Gastroesophageal sphincter (tissue), 4 donors: Measurements from ENCODE around the gene DGUOK. TPM values are rescaled to one million over a fixed set of nuclear protein-coding genes. Genes with fewer than 3 reads are reported as not detected.

Source experiments
- ATAC-seq: fragments of 150-250 bp; one replicate; pipeline ENCODE4 v1.9.1; 2016; ENCODE audit warnings: mild to moderate bottlenecking, moderate library complexity
- H3K27ac ChIP-seq, 4 donors: fragments of 200-600 bp; sonication (generic) in 3 of 4; 1 replicate in 3 of 4; 2 replicates in 1 of 4; pipeline ENCODE4 v1.5.1; 2016 to 2019
- H3K27me3 ChIP-seq: fragments of 200-600 bp; sonication (generic); one replicate; pipeline ENCODE4 v1.5.1; 2019
- H3K36me3 ChIP-seq, 2 donors: fragments of 200-600 bp; sonication (generic); one replicate each; pipeline ENCODE4 v1.5.1; 2019; ENCODE audit warnings: control low read depth in 1 of 2
- H3K4me1 ChIP-seq, 3 donors: fragments of 200-600 bp; sonication (generic); 1 replicate in 2 of 3; 2 replicates in 1 of 3; pipeline ENCODE4 v1.5.1; 2016 to 2019; ENCODE audit warnings: control low read depth in 2 of 3
- H3K4me3 ChIP-seq, 2 donors: fragments of 200-600 bp; sonication (generic); one replicate each; pipeline ENCODE4 v1.5.1; 2019; ENCODE audit warnings: mild to moderate bottlenecking in 1 of 2, moderate library complexity in 1 of 2
- H3K9me3 ChIP-seq, 3 donors: fragments of 200-600 bp; sonication (generic); one replicate each; pipeline ENCODE4 v1.5.1; 2017 to 2019; ENCODE audit warnings: control low read depth in 2 of 3
- EP300 ChIP-seq: sonication (generic); formaldehyde crosslinking; IDR thresholded peaks from one replicate; pipeline ENCODE4 v1.6.1; 2017; ENCODE audit warnings: antibody characterized with exemption, mild to moderate bottlenecking
- POLR2A ChIP-seq, 2 donors: fragments of 450-650 bp; IDR thresholded peaks; one replicate each; pipeline ENCODE4 v1.6.1; 2017; ENCODE audit warnings: antibody characterized with exemption in 2 of 2, mild to moderate bottlenecking in 2 of 2, moderate library complexity in 1 of 2
- POLR2AphosphoS5 ChIP-seq: sonication (generic); formaldehyde crosslinking; IDR thresholded peaks from one replicate; pipeline ENCODE4 v1.6.1; 2017; ENCODE audit warnings: antibody characterized with exemption
- WGBS, 2 donors: methylation state at CpG; one replicate each; pipeline ENCODE4 v1.1.5; 2018; ENCODE audit warnings: low coverage in 1 of 2; 5-methylcytosine and 5-hydroxymethylcytosine counted together
- total RNA-seq, 4 donors: library from RNA; depleted of rRNA; stranded (reverse); fragments of >200 nt; gene quantifications; one replicate each; pipeline ENCODE4 v1.1.0, GENCODE V29; 2016
- TF ChIP-seq, protein P1 (sequence below), 4 experiments: fragments of 200-600 bp in 2 of 4; fragments of 450-650 bp in 2 of 4; sonication (generic) in 1 of 4; IDR thresholded peaks; one replicate each; pipeline ENCODE4 v1.5.1; 2017 to 2019; ENCODE audit warnings: antibody characterized with exemption in 4 of 4, mild to moderate bottlenecking in 2 of 4, moderate library complexity in 2 of 4

The DGUOK gene
- total RNA-seq, 4 donors from 2014 or later: 32.6 to 61.3 (median 38.6) TPM

DNA sequence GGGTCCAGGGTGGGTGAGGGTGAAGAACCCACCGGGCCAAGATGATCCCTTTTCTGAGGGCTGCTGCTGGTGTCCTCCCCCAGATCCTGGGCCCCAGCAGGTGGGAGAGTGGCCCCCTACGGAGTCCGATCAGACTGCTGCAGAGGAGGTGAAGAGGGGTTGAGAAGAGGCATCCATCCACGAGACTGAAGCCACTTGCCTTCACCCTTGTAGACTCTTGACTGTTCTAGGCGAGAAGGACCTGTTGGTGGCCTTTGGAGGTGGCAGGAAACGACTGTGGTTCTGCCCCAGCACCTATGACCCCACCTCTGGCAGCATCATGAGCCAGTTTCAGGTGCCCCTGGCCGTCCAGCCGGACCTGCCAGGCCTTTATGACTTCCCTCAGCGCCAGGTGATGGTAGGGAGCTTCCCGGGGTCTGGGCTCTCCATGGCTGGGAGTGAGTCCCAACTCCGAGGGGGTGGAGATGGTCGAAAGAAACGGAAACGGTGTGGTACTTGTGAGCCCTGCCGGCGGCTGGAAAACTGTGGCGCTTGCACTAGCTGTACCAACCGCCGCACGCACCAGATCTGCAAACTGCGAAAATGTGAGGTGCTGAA is 59.5 kb downstream of the DGUOK start:
- peak overlapping the region in 1 of 4 donors; percentile 76 for H3K27ac ChIP-seq
- 70 to 94% methylated on average over 2 to 6 of the region's 21 CpGs for WGBS, 2 donors
- H3K9me3 ChIP-seq: no peaks in the 10 kb centered on the region
- H3K27me3 ChIP-seq: no peaks in the 10 kb centered on the region
- TF ChIP-seq EP300 (no peak), POLR2A (IDR thresholded peaks at IDR 0.05) (no peak), POLR2AphosphoS5 (no peak)
- TF ChIP-seq, protein P1, sequence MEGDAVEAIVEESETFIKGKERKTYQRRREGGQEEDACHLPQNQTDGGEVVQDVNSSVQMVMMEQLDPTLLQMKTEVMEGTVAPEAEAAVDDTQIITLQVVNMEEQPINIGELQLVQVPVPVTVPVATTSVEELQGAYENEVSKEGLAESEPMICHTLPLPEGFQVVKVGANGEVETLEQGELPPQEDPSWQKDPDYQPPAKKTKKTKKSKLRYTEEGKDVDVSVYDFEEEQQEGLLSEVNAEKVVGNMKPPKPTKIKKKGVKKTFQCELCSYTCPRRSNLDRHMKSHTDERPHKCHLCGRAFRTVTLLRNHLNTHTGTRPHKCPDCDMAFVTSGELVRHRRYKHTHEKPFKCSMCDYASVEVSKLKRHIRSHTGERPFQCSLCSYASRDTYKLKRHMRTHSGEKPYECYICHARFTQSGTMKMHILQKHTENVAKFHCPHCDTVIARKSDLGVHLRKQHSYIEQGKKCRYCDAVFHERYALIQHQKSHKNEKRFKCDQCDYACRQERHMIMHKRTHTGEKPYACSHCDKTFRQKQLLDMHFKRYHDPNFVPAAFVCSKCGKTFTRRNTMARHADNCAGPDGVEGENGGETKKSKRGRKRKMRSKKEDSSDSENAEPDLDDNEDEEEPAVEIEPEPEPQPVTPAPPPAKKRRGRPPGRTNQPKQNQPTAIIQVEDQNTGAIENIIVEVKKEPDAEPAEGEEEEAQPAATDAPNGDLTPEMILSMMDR (IDR thresholded peaks at IDR 0.05): no peak
- peaks cover 0 to 59% (median 27%) of the 10 kb centered on the region in 3 donors for H3K4me1 ChIP-seq
- ATAC-seq: no peak
- peak overlapping the region in 1 of 2 donors; percentile 64 for H3K4me3 ChIP-seq
- H3K36me3 ChIP-seq: no peaks in the 10 kb centered on the region

DNA sequence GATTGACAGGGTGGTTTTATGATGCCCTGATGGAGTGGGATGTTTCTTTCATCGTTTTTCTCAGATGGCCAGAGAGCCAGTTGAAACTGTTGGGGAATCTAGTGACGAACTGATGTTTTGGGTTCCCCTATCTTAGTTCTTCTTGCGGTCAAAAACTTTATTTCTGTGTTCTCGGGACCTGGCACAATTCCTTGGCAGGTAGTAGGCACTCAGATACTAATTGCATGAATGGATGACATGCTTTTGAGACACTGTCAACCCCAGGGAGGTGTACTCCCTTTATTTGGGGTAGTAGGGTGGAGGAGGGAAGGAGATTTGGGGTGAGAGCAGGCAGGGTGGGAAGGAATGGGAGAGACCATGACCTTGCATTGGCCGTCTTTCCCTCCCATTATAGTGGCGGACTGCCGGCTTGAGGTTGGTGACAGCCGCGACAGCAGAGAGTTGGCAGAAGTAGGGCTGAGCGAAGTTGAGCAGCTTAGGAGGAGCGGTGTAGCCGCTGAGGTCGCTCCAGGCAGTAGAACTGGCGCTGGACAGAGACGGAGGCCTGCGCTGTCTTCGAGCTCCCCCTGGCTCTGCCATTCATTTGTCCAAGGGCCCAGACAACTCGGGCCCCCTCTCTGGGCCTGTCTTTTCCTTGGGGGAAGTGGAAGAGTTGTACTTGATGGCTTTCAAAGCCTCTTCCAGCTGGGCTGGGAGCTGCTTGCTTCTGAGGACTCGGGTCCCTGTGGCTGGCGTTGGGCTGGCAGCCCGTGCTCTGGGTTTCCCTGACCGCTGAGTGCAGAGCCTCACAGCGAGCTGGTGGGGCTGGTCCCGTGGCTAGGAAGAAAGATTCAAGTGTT is 60.6 kb downstream of the DGUOK start:
- TF ChIP-seq, protein P1 (IDR thresholded peaks at IDR 0.05): peak in 1 of 4 experiments; percentile 36
- no peak for TF ChIP-seq POLR2A (IDR thresholded peaks at IDR 0.05)
- H3K4me1 ChIP-seq: peaks cover 0 to 48% (median 27%) of the 10 kb centered on the region in 3 donors
- peak overlapping the region in 1 of 2 donors; percentile 64 for H3K4me3 ChIP-seq
- H3K27me3 ChIP-seq: no peaks in the 10 kb centered on the region
- H3K36me3 ChIP-seq: no peaks in the 10 kb centered on the region
- WGBS, 2 donors: 51 to 55% methylated on average over 4 to 23 of the region's 24 CpGs
- H3K9me3 ChIP-seq: no peaks in the 10 kb centered on the region
- no peak overlapping the region for H3K27ac ChIP-seq
- ATAC-seq: no peak

DNA sequence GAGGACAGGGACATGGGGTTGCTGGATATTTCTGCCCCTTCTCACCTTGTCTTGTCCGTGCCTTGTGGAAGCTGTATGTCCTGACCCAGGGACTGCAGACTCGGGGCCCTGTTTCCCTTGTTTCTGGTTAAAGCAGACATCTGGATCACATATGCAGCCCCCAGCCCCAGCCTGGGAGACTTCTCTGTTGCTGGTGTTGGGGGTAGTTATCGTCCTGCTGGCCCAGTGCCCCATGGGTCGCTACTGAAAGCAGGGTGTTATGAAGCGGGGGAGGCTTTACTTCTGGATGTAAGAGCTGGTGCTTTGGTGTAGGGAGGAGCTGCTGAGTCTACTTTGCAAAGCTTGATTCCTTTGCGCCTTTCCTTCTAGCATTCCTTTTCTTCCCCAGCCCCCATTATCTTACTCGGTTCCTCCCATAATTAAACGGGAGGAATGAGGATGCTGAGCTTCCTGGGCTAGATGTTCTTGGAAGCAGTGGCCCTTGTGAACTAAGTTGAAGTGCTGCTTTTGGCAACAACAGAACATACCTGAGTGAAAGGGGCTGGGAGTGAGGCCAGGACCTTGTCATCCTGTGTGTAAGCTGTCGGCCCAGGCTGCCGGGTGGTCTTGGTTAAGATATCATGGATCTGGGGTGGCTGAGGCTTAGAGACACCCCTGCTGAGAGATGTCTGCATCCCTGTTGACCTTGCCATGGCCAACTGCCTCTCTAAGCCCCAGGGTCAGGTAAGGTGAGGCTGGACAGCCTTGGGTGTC is 61.4 kb downstream of the DGUOK start:
- no peak for TF ChIP-seq POLR2AphosphoS5
- TF ChIP-seq EP300: no peak
- TF ChIP-seq, protein P1 (IDR thresholded peaks at IDR 0.05): no peak
- TF ChIP-seq POLR2A (IDR thresholded peaks at IDR 0.05): no peak
- H3K9me3 ChIP-seq: no peaks in the 10 kb centered on the region
- WGBS, 2 donors: 10 to 57% methylated on average over 2 to 7 of the region's 10 CpGs
- peaks cover 0 to 46% (median 27%) of the 10 kb centered on the region in 3 donors for H3K4me1 ChIP-seq
- H3K36me3 ChIP-seq: no peaks in the 10 kb centered on the region
- H3K27ac ChIP-seq: no peak overlapping the region
- H3K4me3 ChIP-seq: peak overlapping the region in 1 of 2 donors; percentile 64
- no peaks in the 10 kb centered on the region for H3K27me3 ChIP-seq
- ATAC-seq: no peak

DNA sequence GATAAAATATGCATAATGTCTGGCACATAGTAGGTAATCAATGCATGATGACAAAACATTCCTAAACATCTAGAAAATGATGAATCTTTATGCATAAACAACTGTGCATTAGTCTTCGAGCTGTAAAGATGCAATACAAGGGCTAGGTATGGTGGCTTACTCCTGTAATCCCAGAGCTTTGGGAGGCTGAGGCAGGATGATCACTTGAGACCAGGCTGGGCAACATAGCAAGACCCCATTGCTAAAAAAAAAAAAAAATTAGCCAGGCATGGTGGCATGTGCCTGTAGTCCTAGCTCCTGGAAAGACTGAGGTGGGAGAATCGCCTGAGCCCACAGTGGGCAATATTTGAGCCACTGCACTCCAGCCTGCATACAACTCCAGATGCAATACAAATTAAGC is 63.3 kb downstream of the DGUOK start:
- 100% methylated on average over 1 of the region's 2 CpGs; no CpG with 5 or more reads in 1 of the 2 donors for WGBS, 2 donors
- no peaks in the 10 kb centered on the region for H3K9me3 ChIP-seq

More for the DNA sequence above, 63.3 kb downstream of the DGUOK start:
- H3K27me3 ChIP-seq: no peaks in the 10 kb centered on the region
- H3K4me3 ChIP-seq: no peak overlapping the region
- H3K36me3 ChIP-seq: no peaks in the 10 kb centered on the region
- no peak overlapping the region for H3K27ac ChIP-seq
- H3K4me1 ChIP-seq: peaks cover 0 to 32% (median 18%) of the 10 kb centered on the region in 3 donors
- no peak for TF ChIP-seq POLR2A (IDR thresholded peaks at IDR 0.05)
- TF ChIP-seq, protein P1 (IDR thresholded peaks at IDR 0.05): no peak
- no peak for TF ChIP-seq EP300
- no peak for TF ChIP-seq POLR2AphosphoS5
- no peak for ATAC-seq
